GM18951 (cell line): ENCODE data around the gene HEPACAM.

ENCODE experiments used
- POLR2A ChIP-seq: IDR thresholded peaks from 4 replicates; pipeline ENCODE4 v1.6.1; 2011; ENCODE audit warnings: mild to moderate bottlenecking; ENCODE audit not compliant: insufficient read length, insufficient read depth; ENCODE audit errors: extremely low read depth
- in situ Hi-C: fragments of 300-500 bp; cut with MboI; formaldehyde crosslinking; loops from one replicate; pipeline ENCODE4 v1.12.0; 2022; ENCODE audit warnings: low sequenced_read_pairs, mixed read lengths, inconsistent platforms; ENCODE audit not compliant: unreplicated experiment

Gene HEPACAM

DNA sequence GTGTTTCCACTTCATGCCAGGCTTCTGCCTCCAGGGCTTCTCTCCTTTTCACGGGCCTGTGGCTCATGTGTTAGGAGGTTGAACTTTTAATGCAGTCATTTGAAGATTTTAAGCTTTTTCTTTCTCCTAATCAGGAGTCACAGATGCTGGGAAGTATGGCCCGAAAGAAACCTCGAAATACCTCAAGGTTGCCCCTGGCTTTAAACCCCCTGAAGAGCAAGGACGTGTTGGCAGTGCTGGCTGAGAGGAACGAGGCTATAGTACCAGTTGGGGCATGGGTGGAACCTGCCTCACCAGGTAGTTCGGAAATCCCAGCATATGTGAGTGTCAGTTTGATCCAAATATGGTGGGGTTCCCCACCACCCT is 18.7 kb upstream of the HEPACAM start:
- in situ Hi-C loops = loop anchor here (25.0 kb wide), 1 partner anchor 383 kb away; no protein-coding TSS in a partner anchor
- TF ChIP-seq POLR2A = no peak

DNA sequence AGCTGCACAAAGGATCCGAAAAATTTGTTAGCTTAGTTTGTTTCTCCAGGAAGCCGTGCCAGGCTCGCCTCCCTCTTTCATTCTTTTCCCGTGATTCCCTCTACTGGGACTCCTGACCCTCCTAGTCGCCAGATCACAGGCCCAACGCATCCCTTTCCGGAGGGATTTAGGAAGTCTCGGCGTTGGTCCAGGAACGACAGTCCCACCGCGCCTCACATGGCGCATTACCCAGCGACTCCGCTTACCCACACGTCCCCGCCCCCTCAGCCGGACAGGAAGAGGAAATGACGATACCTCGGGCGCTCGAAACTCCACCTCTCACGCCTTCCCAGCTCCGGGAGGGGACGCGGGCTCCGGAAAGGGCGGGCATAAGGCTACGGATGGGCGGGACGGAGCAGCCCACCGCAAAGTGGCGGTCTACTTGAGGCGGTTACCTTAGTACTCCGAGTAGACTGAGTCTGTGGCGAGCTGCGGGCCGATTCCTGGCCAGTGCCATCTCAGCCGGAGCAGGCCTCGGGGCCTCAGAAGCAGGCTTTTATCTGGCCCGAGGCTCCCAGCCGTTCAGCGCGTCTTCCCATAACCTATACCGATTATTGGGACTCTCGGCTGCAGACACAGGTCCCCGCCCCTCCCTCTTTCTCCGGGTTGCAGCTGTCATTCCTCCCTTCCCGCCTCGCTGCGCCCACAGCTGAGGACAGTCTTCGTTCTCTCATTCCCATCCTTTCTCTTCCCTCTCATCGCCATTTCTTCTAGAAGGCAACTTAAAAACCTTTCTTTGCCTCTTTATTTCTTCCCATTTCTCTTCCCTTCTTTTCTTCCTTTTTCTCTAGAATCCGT is 18.1 kb upstream of the HEPACAM start, which contains the start of gene CCDC15:
CCDC15 (plus strand) TSS at position 450 of the 837 bp plus-strand sequence. CDS start 531 bp downstream, outside the sequence.
- in situ Hi-C loops = loop anchor here (25.0 kb wide), 1 partner anchor 383 kb away; no protein-coding TSS in a partner anchor
- TF ChIP-seq POLR2A = peak; percentile 97

DNA sequence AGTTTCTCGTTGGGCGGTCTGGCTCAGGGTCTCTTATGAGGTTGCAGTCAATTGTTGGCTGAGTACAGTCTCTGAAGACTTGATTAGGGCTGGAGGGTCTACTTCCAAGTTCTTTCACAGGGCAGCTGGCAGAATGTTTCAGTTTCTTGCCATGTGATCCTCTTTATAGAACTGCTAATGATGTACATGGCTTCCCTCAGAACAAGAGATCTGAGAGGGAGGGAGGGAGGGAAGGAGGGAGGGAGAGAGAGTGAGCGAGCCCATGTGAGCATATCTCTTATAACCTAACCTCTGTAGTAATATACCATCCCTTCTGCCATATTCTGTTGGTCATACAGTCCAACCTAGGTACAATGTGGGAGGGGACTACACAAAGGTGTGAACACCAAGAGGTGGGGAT is 15.5 kb upstream of the HEPACAM start:
- TF ChIP-seq POLR2A = no peak
- in situ Hi-C loops = loop anchor here (25.0 kb wide), 1 partner anchor 386 kb away; no protein-coding TSS in a partner anchor

DNA sequence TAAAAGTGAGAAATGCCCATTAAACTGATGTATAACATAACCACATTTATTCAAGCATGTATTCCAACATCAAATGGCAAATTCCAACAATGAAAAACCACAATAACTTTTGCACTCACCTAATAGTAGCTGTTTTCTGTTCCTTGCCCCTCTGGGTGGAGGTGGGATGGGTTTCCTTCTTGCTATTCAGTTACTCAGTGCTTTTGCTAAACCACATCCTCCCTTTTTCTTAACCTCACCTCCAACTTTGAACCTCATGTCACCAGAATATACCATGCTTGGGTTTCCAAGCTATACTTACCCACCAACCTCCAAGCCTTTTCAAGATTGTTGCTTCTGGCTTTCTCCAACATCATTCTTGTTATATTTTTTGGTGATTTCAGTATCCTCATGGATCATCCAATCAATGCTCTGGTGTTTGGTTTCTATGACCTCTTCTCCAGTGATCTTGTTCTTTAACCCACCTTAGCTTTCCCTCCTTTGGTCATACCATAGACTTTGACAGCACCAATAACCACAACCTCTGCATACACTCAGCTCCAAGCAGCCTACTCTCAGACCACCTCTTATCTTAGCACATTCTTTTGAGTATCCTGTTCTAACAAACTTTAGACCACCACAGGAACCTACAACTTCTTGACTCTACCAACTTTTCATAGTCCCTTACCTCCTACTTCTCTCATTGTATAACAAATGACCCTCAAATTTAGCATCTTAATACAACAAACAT is 14.9 kb upstream of the HEPACAM start:
- in situ Hi-C loops = loop anchor here (25.0 kb wide), 1 partner anchor 387 kb away; no protein-coding TSS in a partner anchor

DNA sequence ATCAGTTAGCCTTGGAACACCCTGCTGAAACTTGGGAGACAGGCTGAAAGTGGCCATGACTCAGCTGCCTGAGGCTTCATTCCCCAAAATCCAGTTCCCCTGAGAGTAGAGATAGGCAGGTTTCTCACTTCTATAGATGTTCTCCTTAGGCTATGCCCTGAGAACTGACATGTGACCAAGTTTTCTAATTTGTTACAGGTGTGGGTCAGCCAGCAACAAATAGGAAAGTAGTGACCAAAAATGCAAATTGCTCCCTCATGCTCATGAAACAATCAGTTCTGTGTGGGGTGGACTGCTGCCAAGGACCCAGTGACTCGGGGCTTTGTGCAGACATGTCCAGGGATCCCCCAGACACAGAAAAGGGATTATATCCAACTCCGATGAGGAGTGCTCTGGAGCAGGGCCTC is 10.9 kb upstream of the HEPACAM start:
- in situ Hi-C loops = no loop called here
- no peak for TF ChIP-seq POLR2A

More for the DNA sequence above, 14.9 kb upstream of the HEPACAM start:
- TF ChIP-seq POLR2A = no peak

DNA sequence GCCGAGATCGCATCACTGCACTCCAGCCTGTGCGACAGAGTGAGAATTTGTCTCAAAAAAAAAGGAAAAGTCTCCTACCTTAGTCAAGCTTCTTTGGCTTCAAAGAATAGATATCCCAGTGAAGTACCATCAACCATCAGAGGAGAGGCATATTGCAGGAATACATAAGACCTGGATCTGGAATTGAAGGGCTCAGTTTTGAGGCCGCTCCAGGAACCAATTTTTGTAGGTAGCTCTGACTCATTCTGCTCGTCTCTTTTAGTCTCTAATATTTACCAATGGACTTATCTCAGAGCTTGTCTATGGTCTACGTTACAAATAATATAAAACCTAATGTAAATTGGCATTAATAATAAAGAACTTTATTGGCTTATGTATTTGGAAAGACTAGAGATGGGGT is 10.0 kb upstream of the HEPACAM start:
- in situ Hi-C loops = no loop called here
- no peak for TF ChIP-seq POLR2A

DNA sequence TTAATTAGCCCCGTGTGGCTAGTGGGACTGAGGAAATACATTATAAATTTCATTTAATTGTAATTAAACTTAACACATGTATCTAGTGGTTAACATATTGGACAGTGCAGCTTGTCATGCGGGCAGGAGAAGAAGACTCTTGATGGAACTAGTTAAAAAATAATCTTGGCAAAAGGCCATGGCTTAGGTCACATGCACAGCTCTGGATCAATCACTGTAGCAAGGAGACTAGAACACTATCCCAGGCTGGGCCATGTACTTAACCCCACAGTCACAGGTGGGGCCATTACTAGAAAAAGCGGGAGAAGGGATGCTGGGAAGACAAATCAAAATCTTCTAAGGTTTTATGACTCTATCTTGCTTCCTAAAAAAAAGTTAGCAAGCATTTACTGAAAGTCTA is 8.7 kb upstream of the HEPACAM start:
- TF ChIP-seq POLR2A = no peak
- in situ Hi-C loops = no loop called here

DNA sequence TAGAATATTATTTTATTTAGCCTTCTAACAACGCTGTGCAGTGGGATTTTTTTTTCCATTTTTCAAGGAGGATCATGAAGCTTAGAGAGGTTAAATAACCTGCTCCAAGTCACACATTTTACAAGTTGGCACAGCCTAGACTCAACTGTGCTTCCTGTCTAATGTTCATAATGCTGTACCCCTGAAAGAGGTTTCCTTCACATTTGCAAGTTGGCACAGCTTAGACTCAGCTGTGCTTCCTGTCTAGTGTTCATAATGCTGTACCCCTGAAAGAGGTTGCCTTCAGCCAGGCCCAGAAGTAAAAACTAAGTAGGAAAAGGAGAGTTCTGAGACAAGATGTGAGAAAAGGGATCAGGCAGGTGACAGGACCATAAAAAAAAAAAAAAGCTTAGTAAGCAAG is 7.9 kb upstream of the HEPACAM start:
- no peak for TF ChIP-seq POLR2A
- in situ Hi-C loops = no loop called here

DNA sequence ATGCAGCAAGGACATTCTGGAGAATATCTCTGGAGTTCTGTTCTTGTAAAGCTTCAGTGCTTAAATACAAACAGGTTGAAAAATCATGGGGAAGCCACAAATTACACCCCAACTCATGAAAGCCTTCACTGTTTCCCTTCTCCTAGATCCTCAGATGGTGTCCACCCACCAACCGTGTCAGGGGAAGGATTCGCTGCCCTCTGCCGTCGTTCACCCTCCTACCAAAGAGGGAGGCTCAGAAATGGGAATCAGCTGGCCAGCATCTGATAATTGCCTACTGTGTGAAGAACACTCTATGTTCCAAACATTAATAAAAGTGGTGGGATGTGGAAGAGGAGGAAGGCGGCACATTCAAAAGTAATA is 7.4 kb upstream of the HEPACAM start:
- in situ Hi-C loops = no loop called here
- no peak for TF ChIP-seq POLR2A

DNA sequence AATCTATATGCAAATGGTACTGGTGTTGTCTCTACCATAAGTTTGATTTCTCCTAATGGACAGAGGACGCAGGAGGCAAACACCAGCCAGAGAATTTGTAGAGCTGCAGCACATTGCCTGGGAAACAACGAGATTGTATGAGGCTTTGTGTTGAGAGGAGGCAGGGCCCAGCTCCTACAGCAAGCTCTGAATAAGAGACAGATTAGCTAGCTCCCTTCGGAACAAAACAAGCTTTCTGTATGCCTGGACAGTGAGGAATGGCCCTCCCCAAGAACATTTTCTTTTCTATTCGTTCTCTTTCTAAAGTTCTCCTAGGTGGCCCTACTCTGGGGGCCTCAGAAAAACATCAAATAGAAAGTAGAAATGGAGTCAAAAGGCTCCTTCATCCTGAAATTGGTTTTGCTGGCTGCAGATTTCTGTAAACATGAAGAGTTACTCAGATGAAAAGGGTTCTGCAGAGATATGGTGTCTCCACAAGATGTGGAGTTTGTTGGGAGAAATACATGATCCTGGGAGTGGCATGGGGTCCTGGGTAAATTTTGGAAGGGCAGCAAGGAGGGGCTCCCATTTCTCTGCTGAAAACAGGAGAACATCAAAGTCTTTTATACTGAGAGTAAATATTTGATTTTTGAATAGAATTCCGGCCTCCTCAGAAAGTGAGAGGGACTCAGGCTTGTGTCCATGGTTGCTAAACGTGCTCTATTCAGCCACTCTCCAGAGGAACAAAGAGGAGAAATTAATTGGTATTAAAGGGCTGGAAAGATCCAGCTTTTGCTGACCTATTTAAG is 6.8 kb upstream of the HEPACAM start:
- no peak for TF ChIP-seq POLR2A
- in situ Hi-C loops = no loop called here

DNA sequence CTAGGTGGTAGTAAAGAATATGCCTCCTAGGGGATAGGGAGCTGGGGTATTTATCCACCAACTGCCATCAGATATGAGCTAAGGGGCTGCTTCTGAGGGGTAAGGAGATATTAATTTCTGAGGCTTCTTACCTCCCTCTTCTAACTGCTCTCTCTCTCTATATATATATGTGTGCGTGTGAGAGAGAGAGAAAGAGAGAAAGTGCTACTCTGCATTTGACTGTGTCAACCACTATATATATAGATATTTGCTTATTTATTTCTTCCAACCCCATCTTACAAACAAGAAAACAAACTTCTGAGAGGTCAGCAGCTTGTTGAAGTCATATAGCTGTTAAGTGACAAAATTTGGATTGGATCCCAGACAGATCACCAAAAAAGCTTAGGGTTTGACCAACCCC is 5.9 kb upstream of the HEPACAM start:
- TF ChIP-seq POLR2A = no peak
- in situ Hi-C loops = no loop called here

DNA sequence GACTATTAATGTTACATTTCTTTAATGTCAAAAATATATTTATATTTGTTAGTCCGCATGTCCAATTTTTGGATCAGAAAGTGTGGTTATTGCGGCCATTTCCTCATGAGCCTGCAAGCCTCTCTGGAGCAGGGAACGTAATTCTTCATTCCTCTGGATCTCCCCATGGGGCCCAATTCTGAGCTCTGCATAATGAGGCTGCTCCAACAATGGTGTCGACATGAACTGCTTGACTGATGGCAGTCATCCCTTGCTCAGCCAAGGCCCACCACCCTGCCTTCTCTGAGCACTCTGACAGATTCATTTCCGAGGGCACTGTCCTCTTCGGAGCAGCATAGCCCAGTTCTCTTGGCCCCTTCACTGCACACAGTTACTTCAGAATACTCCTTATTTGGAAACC is 3.1 kb upstream of the HEPACAM start:
- in situ Hi-C loops = no loop called here
- no peak for TF ChIP-seq POLR2A

DNA sequence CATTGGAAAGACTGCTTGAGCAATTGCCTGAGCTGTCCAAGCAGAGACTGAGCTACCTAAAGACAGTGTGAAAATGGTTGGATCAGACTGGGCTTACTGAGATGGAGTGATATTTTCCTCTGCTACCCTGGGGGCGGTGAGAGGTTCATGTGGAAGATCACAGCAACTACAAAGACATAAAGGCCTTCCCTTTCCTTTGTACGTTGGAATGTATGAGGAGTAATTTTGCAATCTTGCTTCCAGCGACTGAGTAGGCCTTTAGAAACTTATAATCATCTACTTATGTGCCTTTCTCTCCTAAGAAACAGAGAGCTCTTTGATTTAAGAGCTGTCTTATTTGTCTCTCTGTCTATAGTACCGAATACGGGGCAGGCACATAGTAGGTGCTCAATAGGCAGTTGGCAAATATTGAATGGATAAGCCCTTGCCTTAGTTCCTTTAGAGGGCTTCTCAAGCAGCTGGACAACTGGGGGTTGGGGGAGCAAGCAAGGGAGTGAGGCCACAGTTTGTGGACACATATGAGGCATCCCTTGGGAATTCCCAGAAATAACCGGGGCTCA is 2.4 kb upstream of the HEPACAM start:
- in situ Hi-C loops = no loop called here
- TF ChIP-seq POLR2A = no peak

DNA sequence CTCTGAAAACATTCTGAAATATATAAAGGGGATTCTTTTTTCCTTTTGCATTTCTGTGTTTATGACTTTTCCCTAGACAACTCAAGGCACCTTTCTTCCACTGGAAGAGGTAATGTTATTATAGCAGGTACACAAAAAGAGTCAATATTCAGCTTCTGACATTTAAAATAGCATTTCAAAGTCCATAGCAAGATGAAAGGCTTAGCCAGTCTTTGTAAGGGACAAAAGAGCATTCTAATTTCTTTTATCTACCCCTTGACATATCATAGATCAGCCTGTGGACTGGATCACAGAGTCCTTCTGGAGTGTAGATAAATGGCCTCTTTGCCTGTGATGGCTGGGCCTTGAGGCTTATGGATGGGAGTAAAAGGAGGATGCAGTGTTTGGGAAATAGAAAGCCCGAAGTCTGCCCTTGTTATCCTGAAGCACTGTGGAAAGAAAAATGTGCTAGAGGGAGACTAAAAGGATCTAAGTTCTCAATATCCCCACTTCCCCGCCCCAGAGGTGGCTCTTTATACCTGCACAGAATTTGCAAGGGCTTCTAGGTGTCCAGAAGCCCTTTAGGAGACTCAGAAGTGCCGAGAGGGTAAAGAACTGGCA is 1.6 kb upstream of the HEPACAM start:
- TF ChIP-seq POLR2A = no peak
- in situ Hi-C loops = no loop called here
